Keratinocyte (primary cell): Measurements from ENCODE around the gene CCDC186. TPM values are rescaled to one million over a fixed set of nuclear protein-coding genes. Genes with fewer than 3 reads are reported as not detected.

Experiments
- DNase-seq: peaks from one replicate; pipeline ENCODE4 v3.0.0-alpha.2; 2011; ENCODE audit warnings: low read depth, missing footprints, low spot score
- FAIRE-seq: peaks from 2 replicates; lab custom pipeline; 2011; peaks lifted over from hg19 to GRCh38; lab: Jason Lieb, UNC
- H2AFZ ChIP-seq: 2 replicates; pipeline ENCODE4 v1.6.0; 2012; ENCODE audit warnings: low read length, control low read depth, inconsistent platforms; ENCODE audit not compliant: control insufficient read depth
- H3K27ac ChIP-seq: 2 replicates; pipeline ENCODE4 v1.5.1; 2011; ENCODE audit warnings: low read length; ENCODE audit not compliant: control insufficient read depth, insufficient read depth
- H3K27me3 ChIP-seq: 3 replicates; pipeline ENCODE4 v1.6.0; 2011; ENCODE audit warnings: low read length; ENCODE audit not compliant: control insufficient read depth, insufficient read depth; ENCODE audit errors: extremely low read depth
- H3K36me3 ChIP-seq, 2 experiments: 2 replicates in 1 of 2; 3 replicates in 1 of 2; pipeline ENCODE4 v1.5.1; 2011; ENCODE audit warnings: low read length in 2 of 2, mild to moderate bottlenecking in 1 of 2; ENCODE audit not compliant: control insufficient read depth in 2 of 2, insufficient read depth in 2 of 2; ENCODE audit errors: extremely low read depth in 1 of 2
- H3K4me1 ChIP-seq: 3 replicates; pipeline ENCODE4 v1.5.1; 2011; ENCODE audit warnings: low read length; ENCODE audit not compliant: control insufficient read depth, insufficient read depth; ENCODE audit errors: extremely low read depth
- H3K4me2 ChIP-seq: 3 replicates; pipeline ENCODE4 v1.6.0; 2011; ENCODE audit warnings: low read depth, low read length; ENCODE audit not compliant: control insufficient read depth, insufficient read depth; ENCODE audit errors: extremely low read depth
- H3K4me3 ChIP-seq, 3 experiments: fragments of 200-600 bp in 1 of 3; sonication (generic) in 1 of 3; 2 replicates in 2 of 3; 3 replicates in 1 of 3; pipeline ENCODE4 v1.5.1; 2011 to 2016; ENCODE audit warnings: low read length in 3 of 3, mild to moderate bottlenecking in 3 of 3, control low read depth in 2 of 3, inconsistent platforms in 1 of 3, low read depth in 1 of 3, mixed read lengths in 1 of 3, mixed run types in 1 of 3, moderate library complexity in 1 of 3; ENCODE audit not compliant: control insufficient read depth in 2 of 3, insufficient read depth in 2 of 3; ENCODE audit errors: extremely low read depth in 1 of 3
- H3K79me2 ChIP-seq: 2 replicates; pipeline ENCODE4 v1.6.0; 2012; ENCODE audit warnings: low read length; ENCODE audit not compliant: control insufficient read depth, insufficient read depth
- H3K9ac ChIP-seq: 3 replicates; pipeline ENCODE4 v1.6.0; 2011; ENCODE audit warnings: low read length; ENCODE audit not compliant: control insufficient read depth, insufficient read depth; ENCODE audit errors: extremely low read depth
- H3K9me1 ChIP-seq: 3 replicates; pipeline ENCODE4 v1.6.0; 2011; ENCODE audit warnings: low read length; ENCODE audit not compliant: control insufficient read depth, insufficient read depth; ENCODE audit errors: extremely low read depth
- H3K9me3 ChIP-seq: 2 replicates; pipeline ENCODE4 v1.5.1; 2012; ENCODE audit warnings: low read depth, low read length; ENCODE audit not compliant: control insufficient read depth
- H4K20me1 ChIP-seq: 3 replicates; pipeline ENCODE4 v1.6.0; 2011; ENCODE audit warnings: low read length; ENCODE audit not compliant: control insufficient read depth, insufficient read depth; ENCODE audit errors: extremely low read depth
- EZH2 ChIP-seq: IDR thresholded peaks from one replicate; pipeline ENCODE4 v1.6.1; 2012; ENCODE audit warnings: inconsistent platforms, mild to moderate bottlenecking, low read length, moderate library complexity
- dilution Hi-C: fragments of 300-500 bp; cut with MboI; formaldehyde crosslinking; loops from one replicate; pipeline ENCODE4 v1.7.0; 2020; ENCODE audit warnings: low sequenced_read_pairs; ENCODE audit not compliant: extremely low pct_ligation_motif_present
- polyA plus RNA-seq, 5 experiments: library from polyadenylated mRNA; depleted of rRNA in 3 of 5; stranded (reverse) in 3 of 5; stranded (forward) in 1 of 5; unstranded in 1 of 5; fragments of >200 nt; gene quantifications; 1 replicate in 1 of 5; 2 replicates in 3 of 5; 3 replicates in 1 of 5; pipeline versions ENCODE4 v1.2.1 to v1.2.3, GENCODE V29; 2011 to 2012; ENCODE audit warnings: missing spikeins in 2 of 5, low read depth in 1 of 5, low replicate concordance in 1 of 5
- TF ChIP-seq, protein P1 (sequence below), 3 experiments: IDR thresholded peaks in 1 of 3; conservative IDR thresholded peaks in 1 of 3; optimal IDR thresholded peaks in 1 of 3; 2 replicates in 2 of 3; 3 replicates in 1 of 3; pipeline versions ENCODE3 to v1.5.1; 2011; ENCODE audit warnings: low read length in 3 of 3, mild to moderate bottlenecking in 3 of 3, moderate library complexity in 2 of 3, control low read depth in 1 of 3, inconsistent platforms in 1 of 3; ENCODE audit not compliant: insufficient read depth in 2 of 3; ENCODE audit errors: extremely low read depth in 1 of 3

Gene CCDC186
- polyA plus RNA-seq, 1 donor (not counting 4 experiments of a cell fraction or from before 2014, with no cell fraction given), result 13.0 TPM

DNA sequence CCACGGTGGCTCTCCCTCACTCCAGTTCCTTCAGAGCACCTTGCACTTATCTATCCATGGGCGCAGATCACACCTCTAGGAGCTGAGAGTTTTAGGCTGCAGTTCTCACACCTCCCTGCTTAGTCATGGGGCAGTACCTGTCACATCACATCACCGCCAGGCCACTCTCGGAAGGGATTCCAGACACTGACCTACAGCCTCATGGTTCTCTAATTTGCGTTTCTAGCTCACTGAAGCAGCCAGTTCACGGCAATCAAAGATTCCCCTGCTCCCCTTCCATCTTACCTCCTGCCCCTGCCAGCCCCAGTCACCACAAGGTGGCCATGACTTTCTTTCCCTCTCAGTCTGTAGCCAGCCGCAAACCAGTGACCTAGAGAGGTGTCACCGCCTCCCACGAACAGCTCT is 96.2 kb downstream of the CCDC186 start:
- no peak overlapping the region for H3K4me2 ChIP-seq
- H3K9me1 ChIP-seq, result no peaks in the 10 kb centered on the region
- dilution Hi-C loops, result no loop called here
- no peak for DNase-seq
- no peak overlapping the region for H3K4me3 ChIP-seq
- no peak overlapping the region for H3K27ac ChIP-seq
- H3K4me1 ChIP-seq, result no peaks in the 10 kb centered on the region
- no peaks in the 10 kb centered on the region for H3K79me2 ChIP-seq
- no peaks in the 10 kb centered on the region for H3K27me3 ChIP-seq
- H4K20me1 ChIP-seq, result no peaks in the 10 kb centered on the region
- no peaks in the 10 kb centered on the region for H3K9me3 ChIP-seq
- H2AFZ ChIP-seq, result no peak overlapping the region
- no peaks in the 10 kb centered on the region for H3K36me3 ChIP-seq
- no peak for FAIRE-seq
- TF ChIP-seq, protein P1, sequence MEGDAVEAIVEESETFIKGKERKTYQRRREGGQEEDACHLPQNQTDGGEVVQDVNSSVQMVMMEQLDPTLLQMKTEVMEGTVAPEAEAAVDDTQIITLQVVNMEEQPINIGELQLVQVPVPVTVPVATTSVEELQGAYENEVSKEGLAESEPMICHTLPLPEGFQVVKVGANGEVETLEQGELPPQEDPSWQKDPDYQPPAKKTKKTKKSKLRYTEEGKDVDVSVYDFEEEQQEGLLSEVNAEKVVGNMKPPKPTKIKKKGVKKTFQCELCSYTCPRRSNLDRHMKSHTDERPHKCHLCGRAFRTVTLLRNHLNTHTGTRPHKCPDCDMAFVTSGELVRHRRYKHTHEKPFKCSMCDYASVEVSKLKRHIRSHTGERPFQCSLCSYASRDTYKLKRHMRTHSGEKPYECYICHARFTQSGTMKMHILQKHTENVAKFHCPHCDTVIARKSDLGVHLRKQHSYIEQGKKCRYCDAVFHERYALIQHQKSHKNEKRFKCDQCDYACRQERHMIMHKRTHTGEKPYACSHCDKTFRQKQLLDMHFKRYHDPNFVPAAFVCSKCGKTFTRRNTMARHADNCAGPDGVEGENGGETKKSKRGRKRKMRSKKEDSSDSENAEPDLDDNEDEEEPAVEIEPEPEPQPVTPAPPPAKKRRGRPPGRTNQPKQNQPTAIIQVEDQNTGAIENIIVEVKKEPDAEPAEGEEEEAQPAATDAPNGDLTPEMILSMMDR (optimal IDR thresholded peaks at IDR 0.05 in 1 of 3, IDR thresholded peaks at IDR 0.05 in 1 of 3, conservative IDR thresholded peaks at IDR 0.05 in 1 of 3; ENCODE audit: extremely low read depth in 1 of 3, insufficient read depth in 2 of 3, low read length in 3 of 3), result peak in 1 of 3 experiments; percentile 11
- TF ChIP-seq EZH2, result no peak
- no peak overlapping the region for H3K9ac ChIP-seq

DNA sequence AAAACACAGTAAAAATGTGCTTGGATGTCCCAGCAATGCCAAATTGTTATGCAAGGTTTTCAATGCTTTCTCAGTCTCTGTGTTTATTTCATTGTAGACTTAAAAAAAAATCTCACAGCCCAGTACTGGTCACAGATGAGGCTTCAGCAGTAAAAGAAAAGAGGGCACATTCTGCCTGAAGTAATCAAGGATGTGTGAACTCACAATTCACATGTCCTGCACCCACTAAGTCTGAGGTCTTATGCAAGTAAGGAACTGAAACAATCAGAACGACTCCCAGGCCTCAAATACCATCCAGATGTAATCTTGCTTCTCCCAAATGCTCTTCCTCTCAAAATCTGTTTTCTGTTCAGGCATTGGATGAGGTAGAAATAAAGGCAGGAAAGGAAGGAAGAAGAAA is 96.7 kb downstream of the CCDC186 start:
- no peak overlapping the region for H2AFZ ChIP-seq
- H3K79me2 ChIP-seq, result no peaks in the 10 kb centered on the region
- no peaks in the 10 kb centered on the region for H3K9me3 ChIP-seq
- DNase-seq (no peak), FAIRE-seq (no peak)
- H3K9ac ChIP-seq, result no peak overlapping the region
- no peak overlapping the region for H3K27ac ChIP-seq
- H3K9me1 ChIP-seq, result no peaks in the 10 kb centered on the region
- no peak for TF ChIP-seq EZH2
- TF ChIP-seq, protein P1 (optimal IDR thresholded peaks at IDR 0.05 in 1 of 3, IDR thresholded peaks at IDR 0.05 in 1 of 3, conservative IDR thresholded peaks at IDR 0.05 in 1 of 3; ENCODE audit: extremely low read depth in 1 of 3, insufficient read depth in 2 of 3, low read length in 3 of 3), result no peak
- H3K4me3 ChIP-seq, result no peak overlapping the region
- no peaks in the 10 kb centered on the region for H3K4me1 ChIP-seq
- H4K20me1 ChIP-seq, result no peaks in the 10 kb centered on the region
- H3K4me2 ChIP-seq, result no peak overlapping the region
- dilution Hi-C loops, result no loop called here
- H3K36me3 ChIP-seq, result no peaks in the 10 kb centered on the region
- H3K27me3 ChIP-seq, result no peaks in the 10 kb centered on the region
